Fibroblast of skin of back (primary cell): ENCODE results near the gene TES. TPM values are rescaled to one million over a fixed set of nuclear protein-coding genes. Genes with fewer than 3 reads are reported as not detected.
"Not testable (repeated sequence)": the region's sequence is repeated elsewhere in the genome, so short reads cannot be mapped to it uniquely, and the experiment has no call there.

Experiments used
- DNase-seq: peaks from one replicate; pipeline ENCODE4 v3.0.0-alpha.2; 2013
- polyA plus RNA-seq, 2 experiments: library from polyadenylated mRNA; unstranded; fragments of 120-200 nt; gene quantifications; one replicate each; pipeline ENCODE4 v1.2.1, GENCODE V29; 2013; ENCODE audit not compliant: insufficient read length in 2 of 2

TES gene
- 193 TPM for polyA plus RNA-seq (2013, experiment 1 of 2; ENCODE audit: insufficient read length)
- 201 TPM for polyA plus RNA-seq (2013, experiment 2 of 2; ENCODE audit: insufficient read length)

- DNase-seq: peak; percentile 78
Observed at GRCh38 chr7:116210345-116211005, at the start of gene TES. Gene TES, plus strand, starts transcription at chr7:116210539. Its CDS starts 169 bp downstream, at chr7:116210708.

- DNase-seq: no peak
Observed at GRCh38 chr7:116161728-116162127, 48.6 kb upstream of the TES start.

GRCh38 chr7:116162254-116162653 is 48.1 kb upstream of the TES start:
- DNase-seq: no peak

GRCh38 chr7:116162992-116163391 is 47.3 kb upstream of the TES start:
- DNase-seq: no peak

- no peak for DNase-seq
Observed at GRCh38 chr7:116164552-116165306, 45.6 kb upstream of the TES start.

- no peak for DNase-seq
Observed at GRCh38 chr7:116165717-116166116, 44.6 kb upstream of the TES start.

- peak; percentile 36 for DNase-seq
Observed at GRCh38 chr7:116166156-116166555, 44.2 kb upstream of the TES start.

GRCh38 chr7:116167177-116167576 is 43.2 kb upstream of the TES start:
- no peak for DNase-seq

GRCh38 chr7:116169060-116169459 is 41.3 kb upstream of the TES start:
- DNase-seq: peak; percentile 82

- no peak for DNase-seq
Observed at GRCh38 chr7:116170180-116170579, 40.2 kb upstream of the TES start.

GRCh38 chr7:116171094-116171493 is 39.2 kb upstream of the TES start:
- no peak for DNase-seq

GRCh38 chr7:116172353-116172752 is 38.0 kb upstream of the TES start:
- peak; percentile 16 for DNase-seq

GRCh38 chr7:116173051-116174028 is 37.0 kb upstream of the TES start:
- DNase-seq: peak; percentile 64

GRCh38 chr7:116175095-116175494 is 35.2 kb upstream of the TES start:
- DNase-seq: not testable (repeated sequence)

GRCh38 chr7:116176226-116176625 is 34.1 kb upstream of the TES start:
- DNase-seq: no peak

GRCh38 chr7:116177009-116177408 is 33.3 kb upstream of the TES start:
- DNase-seq: peak; percentile 98

- peak; percentile 70 for DNase-seq
Observed at GRCh38 chr7:116180302-116180701, 30.0 kb upstream of the TES start.

GRCh38 chr7:116182023-116182422 is 28.3 kb upstream of the TES start:
- DNase-seq: no peak

- DNase-seq: no peak
Observed at GRCh38 chr7:116185450-116185849, 24.9 kb upstream of the TES start.

GRCh38 chr7:116185956-116186355 is 24.4 kb upstream of the TES start:
- no peak for DNase-seq

- DNase-seq: no peak
Observed at GRCh38 chr7:116187400-116187799, 22.9 kb upstream of the TES start.

- peak; percentile 72 for DNase-seq
Observed at GRCh38 chr7:116193329-116194087, 16.8 kb upstream of the TES start.
